IPS DF 19.7 (cell line): ENCODE data around the gene HOMER2.

Experiments
- DNase-seq: peaks from one replicate; pipeline ENCODE4 v3.0.0-alpha.2; 2013; ENCODE audit warnings: low read depth, low spot score

HOMER2 gene

DNA sequence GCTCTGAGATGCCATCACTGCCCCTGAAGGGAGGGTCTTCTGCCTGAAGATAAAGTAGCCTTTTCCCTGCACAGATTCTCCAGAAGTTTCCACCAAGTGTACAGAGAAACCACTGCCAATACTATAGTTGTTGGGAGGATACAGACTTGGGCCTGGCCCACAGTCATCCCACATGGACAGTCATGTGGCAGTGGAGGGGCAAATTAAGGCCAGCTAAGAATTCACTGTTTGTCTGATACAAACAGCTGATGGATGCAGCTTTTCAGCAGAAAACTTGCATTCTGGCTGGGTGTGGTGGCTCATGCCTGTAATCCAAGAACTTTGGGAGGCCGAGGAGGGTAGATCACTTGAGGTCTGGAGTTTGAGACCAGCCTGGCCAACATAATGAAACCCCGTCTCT is 22.1 kb downstream of the HOMER2 start:
- DNase-seq = no peak

DNA sequence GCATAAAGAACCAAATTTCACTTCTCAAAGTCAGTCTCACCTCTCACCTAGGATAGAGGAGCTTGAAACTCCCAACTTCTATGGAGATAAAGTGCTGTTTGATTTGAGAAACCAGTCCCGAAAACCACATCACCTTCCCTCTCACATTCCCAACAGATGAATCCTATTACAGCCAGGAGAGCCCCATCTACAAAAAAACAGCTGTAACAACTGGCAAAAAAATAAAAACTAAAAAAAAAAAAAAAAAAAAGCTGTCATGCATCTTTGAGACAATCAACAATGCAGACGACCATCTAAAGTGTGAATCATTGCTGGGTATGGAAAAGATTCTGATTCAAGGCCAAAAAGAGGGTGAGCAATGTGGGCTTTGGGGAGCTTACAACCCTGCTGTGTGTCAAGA is 23.8 kb downstream of the HOMER2 start:
- no peak for DNase-seq

DNA sequence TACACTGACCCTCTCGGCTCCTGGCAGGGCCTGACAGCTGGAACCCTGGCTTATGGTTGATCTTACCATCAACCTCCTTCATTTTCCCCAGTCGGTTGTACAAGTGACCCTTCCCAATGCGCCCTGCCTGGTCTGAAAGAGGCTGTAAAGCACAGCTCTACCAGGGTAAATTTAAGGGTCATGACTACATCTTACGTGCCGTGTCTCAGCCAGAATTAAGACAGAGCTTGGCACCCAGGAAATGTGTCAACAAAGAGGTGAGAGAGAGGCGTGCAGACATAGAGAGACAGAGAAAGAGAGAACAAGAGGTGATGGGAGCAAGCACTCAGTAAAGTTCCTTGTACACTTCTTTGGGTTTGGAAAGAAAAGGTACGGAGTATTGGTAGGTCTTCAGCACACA is 28.8 kb downstream of the HOMER2 start:
- DNase-seq = no peak

DNA sequence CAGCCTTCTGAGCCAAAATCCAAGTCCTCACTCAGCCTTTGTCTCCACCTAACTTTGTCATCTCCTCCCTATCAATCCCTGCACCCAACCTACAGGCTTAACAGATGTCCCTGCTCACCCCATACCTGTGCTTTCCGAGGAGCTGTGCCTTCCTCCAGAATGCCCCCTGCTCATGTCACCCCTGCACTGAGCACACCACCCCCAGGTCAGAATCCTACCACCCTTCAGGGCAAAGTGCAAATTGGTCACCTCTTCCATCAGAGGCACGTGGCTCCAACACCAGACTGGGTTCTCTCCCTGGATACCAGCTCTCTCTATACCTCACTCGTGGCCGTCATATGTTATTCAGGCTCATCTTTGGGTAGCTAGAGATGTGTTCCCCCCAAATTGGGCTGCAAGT is 29.8 kb downstream of the HOMER2 start:
- no peak for DNase-seq

DNA sequence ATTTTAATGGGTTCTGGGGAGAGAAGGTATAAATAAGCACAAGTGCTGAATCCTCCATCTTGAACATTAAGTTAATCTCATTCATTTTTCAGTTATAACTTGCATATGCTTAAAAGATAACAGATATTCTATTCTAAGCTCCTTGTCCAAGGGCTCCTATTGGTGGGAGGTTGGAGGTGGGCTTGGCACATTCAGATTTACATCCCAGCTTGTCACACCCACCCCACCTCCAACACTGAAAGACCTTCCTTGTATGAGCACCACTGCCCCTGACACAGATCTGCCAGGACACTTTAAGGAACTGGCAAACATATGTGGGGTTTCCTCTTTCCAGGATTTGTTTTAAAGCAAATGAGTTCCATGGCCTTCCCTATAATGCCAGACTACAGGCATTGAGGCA is 30.6 kb downstream of the HOMER2 start:
- no peak for DNase-seq

DNA sequence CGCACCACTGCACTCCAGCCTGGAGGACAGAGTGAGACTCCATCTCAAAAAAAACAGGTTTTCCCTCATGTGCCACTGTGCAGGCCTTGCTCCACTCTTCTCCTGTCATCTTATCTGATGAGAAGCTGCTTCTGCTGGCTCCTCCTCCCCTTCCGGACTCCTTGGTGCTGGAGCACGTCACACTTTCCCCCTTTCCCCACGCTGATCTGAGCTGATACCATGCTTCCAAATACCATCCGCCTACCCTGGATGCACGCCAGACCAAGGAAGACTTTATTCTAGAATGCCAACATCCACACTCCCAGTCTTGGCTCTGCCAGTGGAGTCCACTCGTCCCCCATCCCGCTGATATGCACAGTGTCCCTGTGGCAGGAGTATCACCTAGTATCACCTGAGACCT is 31.3 kb downstream of the HOMER2 start:
- DNase-seq = no peak

DNA sequence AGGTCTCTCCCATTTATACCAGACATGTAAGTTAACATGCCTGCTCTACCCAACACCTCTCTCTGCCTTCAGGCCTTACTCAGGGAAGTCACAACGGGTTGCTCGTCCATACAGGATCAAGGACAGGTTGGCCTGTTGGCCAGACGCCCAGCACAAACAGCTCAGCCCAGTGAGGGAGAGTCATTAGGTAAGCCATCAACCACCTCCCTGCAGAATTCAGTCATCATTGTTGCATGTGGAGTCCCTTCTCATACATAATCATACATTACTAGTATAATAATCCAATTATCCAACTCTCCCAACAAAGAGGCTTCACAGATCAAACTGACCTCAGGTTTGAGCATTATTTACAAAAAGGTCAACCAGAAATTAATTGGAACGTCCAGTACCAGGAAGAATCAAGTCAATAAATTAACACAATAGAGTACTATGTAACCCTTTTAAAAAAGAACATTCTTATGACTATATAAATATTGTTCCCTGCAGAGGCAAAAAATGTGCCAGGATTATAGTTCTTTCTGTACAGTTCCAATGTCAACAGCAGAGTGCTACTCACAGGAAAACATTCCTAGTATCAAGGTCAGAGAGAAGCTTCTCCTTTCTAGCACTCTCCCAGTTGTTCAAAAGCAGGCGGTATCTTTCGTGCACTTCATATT is 33.2 kb downstream of the HOMER2 start:
- DNase-seq = no peak

DNA sequence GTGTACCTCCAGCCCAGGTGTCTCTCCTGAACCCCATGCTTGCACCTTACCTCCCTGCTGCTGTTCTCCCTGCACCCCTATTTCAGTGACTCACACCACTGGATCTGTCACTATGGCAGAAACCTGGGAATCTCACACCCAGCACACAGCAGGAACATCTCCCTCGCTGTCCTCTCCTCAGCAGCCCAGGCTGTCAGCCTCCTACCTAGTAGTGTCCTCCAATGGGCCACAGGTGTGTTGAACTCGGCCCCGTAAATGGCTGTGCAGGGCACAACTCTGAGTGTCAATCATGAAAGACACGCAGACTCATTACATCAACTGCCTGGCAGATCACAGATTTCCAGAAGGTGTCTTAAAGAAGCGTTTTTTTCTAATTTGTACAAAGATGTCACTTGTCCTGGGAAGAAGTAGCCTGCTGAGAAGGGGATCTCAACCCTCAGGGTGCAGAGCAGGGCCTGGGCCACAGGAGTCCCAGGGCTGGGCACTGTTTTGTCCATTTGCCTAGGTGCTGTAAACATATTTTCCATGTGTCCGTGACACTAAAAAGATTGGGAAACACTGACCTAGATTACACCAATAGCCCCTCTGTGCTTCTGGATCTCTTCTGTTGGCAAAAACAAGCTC is 33.8 kb downstream of the HOMER2 start:
- DNase-seq = no peak

DNA sequence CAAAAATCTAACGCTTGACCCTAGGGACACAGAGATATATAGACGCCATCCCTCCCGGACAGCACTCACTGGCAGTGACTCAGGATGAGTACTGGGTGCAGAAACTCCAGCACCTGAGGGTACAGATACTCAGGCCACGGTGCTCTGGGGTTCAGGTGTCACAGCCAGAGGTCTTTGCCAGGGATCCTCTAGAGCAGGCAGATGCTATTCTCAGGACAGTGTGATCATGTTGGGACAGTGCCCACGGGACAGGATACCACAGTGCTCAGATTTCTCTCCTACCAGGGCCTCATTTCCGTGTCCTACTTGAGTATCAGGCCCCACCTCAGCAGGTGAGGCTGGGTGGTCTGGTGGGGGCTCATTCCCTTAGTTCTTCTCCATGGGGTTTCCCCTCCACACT is 34.4 kb downstream of the HOMER2 start:
- no peak for DNase-seq

DNA sequence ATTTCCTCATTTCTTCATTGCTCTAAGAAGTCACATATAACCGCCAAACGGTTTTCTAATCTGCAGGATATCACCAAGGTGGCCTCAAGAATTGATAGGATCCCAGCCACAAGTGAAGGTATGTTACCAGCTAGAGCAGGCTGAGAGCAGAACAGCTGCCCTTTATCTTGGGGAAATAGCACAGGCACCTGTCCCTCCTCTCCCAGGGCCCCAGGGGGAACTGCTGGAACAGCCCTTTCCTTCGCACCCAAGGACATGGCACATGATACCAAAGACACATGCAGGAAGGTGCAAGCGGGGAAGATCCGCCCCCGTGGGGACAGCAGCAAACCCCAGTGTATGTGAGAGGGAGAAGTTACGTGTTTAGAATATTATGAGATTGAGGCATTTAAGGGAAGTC is 35.3 kb downstream of the HOMER2 start:
- DNase-seq = no peak

DNA sequence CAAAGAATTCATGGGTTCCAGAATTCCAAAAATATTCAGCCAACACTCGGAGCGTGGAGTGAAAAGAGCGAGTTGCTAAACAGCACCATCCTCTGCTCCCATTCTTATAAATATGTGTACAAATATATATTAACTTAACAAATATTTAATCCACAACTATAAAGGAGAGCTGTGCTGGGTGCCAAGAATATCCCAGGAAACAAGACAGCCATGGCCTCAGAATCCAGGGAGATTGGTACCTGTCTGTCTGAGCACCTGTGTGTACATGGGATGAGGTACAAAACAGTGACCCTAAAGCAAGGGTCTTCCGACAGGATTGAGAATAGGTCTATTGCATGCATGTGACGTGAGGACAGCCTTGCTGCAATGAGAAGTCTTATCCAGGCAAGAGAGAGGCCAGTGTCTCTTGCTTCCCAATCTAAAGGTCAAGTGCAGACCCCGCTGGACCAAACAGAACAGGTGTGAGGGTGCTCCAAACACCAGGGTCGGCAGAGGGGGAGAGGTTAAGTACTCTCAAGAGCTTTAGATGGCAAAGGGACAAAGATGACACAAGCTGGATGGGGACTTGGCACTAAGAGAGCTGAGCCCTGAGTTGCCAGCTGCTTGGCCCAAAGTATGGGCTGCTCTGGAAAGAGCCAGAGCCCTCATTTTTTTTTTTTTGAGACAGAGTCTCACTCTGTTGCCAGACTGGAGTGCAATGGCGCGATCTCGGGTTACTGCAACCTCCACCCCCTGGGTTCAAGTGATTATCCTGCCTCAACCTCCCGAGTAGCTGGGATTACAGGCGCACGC is 36.2 kb downstream of the HOMER2 start:
- no peak for DNase-seq

DNA sequence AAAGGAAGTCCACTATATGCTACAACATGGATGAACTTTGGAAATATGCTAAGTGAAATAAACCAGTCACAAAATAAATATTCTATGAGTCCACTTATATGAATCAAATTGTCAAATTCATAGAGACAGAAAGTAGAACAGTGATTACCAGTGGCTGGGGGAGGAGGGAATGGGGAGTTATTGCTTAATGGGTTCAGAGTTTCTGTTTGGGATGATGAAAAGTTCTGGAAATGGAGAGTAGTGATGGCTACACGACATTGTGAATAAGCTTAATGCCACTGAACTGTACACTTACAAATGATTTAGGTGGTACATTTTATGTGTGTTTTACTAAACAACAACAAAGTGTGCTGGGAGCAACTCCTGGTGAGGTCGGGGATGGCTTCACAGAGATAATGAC is 38.1 kb downstream of the HOMER2 start:
- DNase-seq = no peak

DNA sequence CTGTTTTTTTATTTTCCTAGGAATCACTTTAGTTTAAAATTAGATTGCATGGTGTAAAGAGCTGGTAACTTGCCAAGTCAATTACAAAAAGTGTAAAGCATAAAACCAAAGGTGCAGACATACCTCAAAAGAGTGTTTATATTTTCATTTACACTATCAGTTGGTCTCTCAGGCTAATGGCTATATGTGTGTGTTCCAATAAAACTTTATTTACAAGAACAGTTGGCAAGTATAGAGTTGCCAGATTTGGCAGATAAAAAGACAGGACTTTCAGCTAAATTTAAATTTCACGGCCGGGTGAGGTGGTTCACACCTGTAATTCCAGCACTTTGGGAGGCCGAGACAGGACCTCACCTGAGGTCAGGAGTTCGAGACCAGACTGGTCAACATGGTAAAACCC is 41.1 kb downstream of the HOMER2 start:
- DNase-seq = no peak

DNA sequence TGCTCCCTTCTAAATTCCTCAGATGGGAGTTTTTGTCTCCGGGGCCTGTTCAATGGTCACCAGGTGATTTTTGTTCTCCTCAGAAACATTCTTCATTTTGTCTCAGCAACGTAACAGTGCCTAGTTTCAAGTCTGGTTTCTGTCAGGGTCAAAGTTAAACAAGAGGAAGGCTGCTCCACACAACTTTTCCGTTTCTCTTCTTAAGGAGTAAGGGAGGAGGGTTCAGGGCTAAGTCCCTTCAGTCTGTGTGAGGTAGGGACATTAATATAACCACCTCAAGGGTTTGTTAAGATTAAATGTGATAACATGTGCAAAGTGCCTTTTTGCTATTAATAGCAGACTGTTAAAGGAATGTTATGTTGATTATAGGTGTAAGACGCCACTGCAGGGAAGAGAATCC is 41.8 kb downstream of the HOMER2 start:
- DNase-seq = no peak

DNA sequence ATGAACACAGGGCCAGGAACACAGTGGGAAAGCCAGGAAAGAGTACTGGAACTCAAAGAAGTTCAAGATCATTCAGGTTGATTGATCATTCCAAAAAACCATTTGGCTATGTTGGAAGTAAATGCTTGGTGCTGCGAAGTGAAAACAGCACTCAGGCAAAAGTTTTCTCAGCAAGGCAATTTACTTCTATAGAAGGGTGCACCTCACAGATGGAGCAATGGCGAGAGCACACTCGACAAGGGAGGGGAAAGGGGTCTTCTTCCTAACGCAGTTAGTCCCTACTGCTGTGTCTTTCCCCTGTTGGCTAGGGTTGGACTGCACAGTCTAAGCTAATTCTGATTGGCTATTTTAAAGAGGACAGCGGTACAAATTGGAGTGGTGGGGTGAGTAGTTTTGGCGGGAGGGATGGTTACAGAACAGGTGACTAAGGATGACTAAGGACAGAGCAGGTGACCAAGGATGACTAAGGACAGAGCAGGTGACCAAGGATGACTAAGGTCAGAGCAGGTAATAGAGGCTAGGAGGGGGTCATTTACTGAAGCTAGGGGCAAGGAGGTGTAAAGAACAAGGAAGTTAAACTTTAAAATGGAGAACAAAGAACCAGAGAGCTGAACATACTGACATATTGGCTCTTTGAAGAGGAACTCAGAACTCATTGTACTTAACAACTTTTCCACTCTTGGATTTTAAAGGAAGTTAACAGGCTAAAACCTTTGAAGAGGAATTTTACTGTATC is 43.3 kb downstream of the HOMER2 start:
- no peak for DNase-seq

DNA sequence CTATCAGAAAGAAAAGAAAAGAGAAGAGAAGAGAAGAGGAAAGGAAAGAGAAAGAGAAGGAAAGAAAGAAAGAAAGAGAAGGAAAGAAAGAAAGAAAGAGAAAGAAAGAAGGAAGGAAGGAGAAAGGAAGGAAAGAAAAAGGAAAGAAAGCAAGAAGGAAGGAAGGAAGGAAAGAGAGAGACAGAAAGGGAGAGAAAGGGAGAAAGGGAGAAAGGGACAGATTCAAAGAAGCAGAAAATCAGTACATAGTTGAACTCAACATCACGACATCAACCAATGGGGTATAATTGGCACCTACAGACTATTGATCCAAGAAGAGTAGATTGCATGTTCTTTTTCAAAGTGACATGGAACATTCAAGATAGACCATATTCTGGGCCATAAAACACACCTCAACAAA is 45.2 kb downstream of the HOMER2 start:
- DNase-seq = no peak

DNA sequence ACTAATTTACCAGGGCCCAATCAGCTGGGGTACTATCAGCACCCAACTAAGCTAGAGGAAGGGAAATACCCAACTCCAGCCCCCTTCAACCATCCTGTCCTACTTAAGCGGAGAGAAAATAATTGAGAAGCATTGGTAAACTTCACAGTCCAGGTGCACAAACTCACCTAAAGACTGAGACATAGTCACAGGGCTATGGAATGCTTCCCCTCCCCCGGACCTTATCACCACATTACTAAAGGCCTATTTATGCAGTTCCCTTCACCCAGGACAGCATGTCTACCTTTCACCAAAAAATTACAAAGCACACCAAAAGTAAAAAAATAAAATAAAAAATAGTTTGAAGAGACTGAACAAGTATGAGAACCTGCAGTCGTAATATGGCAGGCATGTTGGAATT is 47.9 kb downstream of the HOMER2 start:
- DNase-seq = no peak

DNA sequence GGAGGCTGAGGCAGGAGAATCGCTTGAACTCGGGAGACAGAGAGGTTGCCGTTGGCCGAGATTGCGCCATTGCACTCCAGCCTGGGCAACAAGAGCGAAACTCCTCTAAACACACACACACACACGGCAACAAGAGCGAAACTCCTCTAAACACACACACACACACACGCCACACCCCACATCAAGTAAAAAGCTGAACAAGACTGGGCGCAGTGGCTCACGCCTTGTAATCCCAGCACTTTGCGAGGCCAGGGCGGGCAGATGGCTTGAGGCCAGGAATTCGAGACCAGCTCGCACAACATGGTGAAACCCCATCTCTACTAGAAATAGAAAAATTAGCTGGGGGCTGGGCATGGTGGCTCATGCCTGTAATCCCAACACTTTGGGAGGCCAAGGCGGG is 49.0 kb downstream of the HOMER2 start:
- no peak for DNase-seq

DNA sequence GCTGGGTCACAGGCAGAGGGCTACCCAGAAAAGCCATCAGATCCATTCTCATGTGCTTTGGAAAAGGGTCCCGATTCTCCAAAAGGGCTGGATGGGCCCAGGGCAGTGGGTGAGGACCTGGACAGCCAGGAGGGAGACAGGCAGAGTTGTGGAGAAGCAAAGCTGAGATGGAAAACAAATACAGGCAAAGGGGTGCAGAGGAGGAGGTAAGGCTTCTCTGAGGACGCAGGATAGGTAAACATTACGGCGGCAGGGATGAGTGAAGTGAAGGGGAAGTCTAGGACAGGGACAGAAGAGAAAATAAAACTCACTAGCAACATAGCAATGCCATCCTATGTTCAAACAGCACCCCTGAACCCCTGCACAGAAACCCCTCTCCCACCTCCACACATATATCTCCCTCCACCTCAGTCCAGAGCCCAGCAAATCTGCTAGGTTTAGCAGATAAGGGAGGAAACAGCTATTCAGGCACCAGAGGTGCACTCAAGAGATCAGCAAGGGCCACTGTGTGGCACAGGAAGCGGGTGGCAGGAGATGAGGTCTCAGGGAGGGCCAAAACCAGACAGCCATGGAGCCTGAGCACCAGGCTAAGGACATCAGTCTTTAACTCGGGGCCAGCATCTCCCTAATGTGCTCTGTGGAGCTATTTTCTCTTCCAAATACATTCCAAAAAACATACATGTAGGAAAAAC is 51.3 kb downstream of the HOMER2 start:
- no peak for DNase-seq

DNA sequence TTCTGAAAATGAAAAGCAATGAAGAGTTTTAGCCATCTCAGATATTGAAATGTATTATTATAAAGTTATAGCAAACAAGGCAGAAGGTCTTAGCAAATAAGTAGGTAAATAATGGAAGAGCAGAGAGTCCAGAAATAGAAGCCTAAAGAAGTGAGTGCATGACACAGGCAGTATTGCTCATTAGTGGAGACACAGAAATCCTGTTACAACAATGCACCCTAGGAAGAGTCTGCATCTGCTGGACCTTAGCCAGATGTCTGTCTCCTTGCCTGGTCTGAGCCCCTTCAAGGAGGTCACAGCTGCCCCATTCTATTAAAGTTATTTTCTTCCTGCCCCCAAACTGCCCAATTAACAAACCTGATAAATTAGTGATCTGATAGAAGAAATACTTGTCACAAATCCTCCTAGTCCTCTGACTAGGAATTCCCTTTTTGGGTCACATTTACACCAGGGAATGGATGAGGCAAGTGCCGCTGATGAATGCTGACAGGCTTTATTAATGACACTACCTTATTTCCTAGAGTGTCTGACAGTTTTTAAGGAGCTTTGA is 51.9 kb downstream of the HOMER2 start:
- no peak for DNase-seq

DNA sequence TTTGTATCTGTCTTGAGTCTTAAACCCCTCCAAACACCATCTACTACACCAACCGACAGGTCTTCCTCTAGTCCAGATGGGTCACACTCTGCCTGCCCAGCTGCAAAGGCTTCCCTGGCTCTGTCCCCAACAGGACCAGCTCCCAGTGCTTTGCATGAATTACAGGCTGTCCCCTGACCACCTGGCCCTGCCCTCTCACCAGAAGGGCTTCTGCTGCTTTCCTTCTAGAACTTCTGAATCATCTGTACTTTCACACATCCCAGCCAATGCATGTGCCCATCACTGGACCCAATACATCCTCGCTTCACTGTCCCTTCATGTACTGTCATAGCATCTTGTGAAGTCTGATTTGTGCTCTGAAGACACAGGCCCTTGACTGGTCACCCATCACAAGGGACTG is 53.6 kb downstream of the HOMER2 start:
- DNase-seq = no peak

DNA sequence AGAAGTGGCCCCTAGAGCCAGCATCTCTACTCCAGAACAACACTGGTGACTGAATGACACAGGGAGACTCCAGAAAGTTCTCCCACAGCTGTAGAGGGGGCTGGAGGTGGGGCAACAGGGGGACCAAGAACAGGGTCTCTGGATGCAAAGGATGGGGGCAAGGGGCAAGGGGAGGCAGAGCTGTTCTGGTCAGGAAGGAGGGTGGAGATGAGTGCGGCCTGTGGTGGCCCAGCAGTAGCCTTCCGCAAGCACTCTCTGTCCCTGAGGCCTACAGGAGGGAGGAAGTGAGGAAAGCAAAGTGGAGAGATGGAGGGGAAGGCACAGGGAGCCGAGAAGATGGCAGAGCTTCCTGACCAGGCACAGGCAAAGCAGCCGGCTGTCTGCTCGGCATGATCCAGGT is 56.5 kb downstream of the HOMER2 start:
- no peak for DNase-seq
